HG03520 (cell line): Measurements from ENCODE around the gene TRPC6.
"Not testable (repeated sequence)": the region's sequence is repeated elsewhere in the genome, so short reads cannot be mapped to it uniquely, and the experiment has no call there.

ENCODE experiments used
- ATAC-seq: cut with Tn5 transposase; IDR thresholded peaks from one replicate; pipeline ENCODE4 v1.9.1; 2021; ENCODE audit warnings: mild to moderate bottlenecking, moderate library complexity; ENCODE audit not compliant: unreplicated experiment

Gene TRPC6

DNA sequence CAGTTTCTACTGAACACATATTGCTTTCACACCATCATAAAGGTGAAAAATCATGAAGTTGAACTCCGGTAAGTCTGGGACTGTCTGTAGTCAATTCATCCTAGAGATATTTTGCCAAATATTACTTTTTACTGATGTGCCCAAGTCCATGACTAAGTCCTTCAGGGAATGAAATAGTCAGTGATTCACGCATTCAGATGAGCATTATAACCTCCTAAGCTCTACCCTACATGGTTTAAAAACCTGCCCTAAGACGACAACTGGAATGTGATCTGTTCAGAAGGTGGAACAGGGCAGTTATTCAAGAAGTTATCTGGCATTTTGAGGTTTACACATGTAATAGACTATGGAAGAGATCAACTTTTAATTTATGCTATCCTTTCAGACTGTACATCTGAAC lies 125.6 kb downstream of the TRPC6 start:
- ATAC-seq = no peak

DNA sequence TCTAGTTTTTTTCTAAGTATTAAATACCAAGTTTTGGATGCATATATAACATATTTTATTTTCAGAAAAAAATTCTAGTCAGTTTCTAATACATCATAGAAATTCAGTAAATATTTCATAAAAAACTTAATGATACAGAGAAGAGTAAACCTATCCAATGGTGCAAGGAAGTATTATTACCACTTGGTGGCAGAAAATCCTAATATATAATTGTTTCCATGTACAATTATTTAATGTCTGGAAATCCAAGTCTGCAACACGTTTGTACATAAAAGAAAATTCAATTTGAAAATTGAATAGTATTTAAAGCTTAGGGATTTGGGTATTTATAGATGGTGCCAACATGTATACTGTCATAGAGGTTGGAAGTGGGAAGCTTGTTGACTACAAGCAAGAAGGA lies 127.0 kb downstream of the TRPC6 start:
- no peak for ATAC-seq

DNA sequence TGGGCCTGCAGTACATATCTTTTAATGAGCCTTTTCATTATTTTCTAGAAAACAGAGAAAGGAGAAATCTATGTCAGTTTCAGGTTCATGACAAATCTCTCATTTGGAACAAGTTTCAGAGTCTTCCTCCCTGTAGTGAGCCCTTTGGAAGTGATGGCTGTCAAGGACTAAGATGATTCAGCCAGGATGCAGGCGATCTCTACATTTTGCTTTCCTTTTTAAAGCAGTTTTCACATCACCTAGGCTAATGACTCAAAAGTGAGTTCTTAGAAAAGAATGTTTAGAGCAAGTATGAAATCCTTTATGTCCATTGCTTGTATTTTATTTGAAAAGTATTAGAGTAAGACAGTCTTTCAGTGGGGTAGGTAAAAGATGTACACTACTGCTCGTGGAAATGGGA lies 130.1 kb downstream of the TRPC6 start:
- no peak for ATAC-seq

DNA sequence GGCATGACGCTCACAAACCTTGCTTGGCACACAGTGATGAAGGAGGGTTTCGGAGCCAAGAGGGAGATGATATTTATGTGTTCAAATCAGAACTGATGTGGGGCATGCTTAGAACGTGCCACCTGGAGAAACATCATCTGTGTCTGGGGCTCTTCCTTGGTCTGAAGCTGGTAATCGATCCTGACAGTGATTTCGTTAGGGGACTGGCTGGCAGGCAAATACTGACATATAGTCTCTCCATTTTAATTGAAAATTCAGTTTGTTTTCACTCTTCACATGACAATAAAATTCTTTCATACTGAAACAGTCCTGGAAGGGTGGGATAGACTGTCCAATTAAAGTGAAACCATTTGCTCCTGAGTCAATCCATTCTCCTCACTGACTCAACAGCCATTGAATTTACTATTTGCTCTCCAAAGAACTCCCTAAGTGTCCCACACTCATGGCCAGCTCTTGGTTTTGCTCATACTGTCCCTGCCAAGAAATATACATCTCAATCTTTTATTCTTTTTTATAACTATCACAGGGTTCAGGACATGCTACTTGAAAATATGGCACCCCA lies 134.8 kb downstream of the TRPC6 start:
- ATAC-seq = no peak

DNA sequence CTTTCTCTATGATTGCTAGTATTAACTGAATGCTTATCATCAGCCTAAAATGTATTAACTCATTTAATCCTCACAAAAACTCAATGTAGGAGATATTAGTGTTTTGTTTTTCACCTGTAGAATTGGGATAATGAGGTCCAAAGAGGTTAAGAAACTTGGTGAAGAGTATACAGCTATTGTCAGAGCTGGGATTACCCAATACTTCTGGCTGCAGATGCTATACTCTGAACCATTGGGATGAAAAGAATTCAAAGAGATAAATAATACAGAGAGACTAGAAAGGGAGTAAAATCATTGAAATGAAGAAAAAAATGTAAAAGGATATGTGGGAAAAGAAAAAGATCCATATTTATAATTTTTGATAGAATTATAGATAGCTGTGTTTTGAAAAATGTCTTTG lies 137.1 kb downstream of the TRPC6 start:
- ATAC-seq = no peak

DNA sequence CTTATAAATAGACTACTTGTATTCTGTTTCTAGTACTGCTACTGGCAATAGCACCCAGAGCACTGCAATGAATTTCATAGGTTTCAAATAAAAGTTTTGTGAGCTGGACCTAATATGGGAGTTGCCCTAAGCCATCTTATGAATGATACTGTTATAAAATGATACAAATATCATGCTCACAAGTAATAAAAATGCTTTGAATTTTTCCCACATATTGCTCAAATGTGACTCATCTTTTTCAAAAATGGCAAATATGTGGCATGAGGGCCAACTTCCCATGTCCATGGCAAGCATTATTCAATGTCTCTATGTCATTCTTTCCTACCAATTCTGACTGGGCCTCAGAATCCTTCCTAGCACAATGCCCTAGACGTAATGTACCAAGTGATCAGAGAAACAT lies 137.6 kb downstream of the TRPC6 start:
- no peak for ATAC-seq

DNA sequence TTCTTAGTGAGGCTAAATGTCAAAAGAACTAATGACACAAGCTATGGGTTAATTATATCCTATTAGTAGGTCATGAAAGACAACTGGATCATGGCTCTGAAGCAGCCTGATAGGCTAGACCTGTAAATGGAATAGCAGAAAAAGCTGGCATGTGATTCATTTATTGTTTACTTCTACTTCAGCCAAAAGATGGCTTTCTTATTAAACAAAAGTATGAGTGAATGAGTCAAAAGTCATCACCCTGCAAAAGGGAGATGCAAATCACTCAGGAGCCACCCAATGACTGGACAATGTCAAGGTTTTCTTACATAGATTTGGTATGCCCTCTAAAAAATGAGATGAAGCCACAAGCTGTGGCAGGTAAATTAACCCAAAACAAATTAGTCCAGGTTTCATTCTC lies 138.0 kb downstream of the TRPC6 start:
- no peak for ATAC-seq

DNA sequence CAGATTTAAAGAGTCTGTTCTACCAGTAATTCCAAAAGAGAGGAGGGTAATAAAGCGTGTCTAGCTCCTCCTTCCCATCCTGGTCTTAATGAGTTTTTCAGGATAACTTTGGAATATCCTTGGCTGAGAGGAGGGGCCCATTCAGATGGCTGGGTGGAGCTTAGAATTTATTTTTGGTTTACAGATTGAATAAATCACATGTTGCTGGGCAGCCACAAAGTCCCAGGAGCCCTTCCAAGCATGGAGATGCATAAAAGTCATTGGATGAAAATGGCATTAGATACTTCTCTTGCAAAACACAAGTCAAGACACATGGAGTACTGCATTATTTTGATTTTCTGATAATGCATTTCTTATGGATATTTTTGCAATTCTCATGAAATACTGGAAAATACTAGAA lies 139.0 kb downstream of the TRPC6 start:
- no peak for ATAC-seq

DNA sequence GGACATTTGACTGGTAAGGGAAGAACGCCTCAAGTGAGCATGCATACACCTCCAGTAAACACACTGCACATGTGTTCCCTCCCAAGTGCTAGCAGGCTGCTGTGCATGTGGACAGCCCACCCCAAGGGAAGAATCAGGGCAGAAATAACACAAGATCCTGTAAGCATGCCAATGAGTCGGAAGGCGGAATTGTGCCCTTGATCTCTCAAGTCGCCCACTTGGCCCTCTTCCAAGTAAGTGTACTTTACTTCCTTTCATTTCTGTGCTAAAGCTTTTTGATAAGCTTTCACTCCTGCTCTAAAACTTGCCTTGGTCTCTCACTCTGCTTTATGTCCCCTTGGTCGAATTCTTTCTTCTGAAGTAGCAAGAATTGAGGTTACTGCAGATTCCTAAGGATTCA lies 139.6 kb downstream of the TRPC6 start:
- ATAC-seq = no peak

DNA sequence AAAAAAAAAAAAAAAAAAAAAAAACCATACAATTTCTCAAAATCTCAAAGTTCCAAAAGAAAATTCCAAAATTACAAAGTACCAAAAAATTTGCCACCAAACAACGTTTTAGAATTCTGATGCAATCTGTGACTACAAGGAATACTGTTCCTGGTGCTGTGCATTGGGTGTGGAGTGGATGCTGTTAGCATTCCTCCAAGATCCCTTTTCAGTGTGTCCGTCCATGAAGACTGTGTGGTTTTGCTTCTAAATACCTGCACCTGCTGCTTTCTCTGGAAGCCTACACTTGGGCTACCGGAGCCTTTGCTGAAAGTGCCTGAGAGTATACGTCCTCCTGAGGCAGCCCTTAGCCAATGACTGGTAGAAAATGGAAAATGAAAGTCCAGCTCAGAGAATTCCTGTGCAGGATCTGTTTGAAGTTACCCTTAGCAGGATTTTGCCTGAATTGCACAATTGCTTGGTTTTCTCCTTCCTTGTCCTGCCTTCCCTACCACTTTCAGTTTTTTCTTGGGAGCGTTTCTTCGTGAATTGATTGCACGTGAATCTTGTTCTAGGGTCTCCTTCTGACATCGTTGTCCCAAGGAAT lies 140.8 kb downstream of the TRPC6 start:
- ATAC-seq = no peak

DNA sequence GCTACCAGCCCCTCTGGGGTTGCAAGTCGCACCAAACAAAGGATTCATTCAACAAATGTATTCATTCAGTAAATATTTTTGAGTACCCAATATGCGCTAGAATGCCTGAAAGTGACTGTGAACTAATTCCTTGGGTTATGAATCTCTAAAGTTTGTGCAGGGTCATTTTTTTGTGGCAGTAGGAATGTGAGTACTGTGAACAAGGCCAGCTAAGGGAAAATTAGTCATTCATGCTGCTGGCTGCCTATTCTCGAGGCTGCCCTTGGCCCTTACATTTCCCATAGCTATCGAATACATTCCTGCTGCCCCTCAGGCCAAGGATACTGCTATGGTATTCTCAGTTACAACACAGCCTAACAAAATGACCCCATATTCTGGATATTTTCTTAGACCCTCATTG lies 141.6 kb downstream of the TRPC6 start:
- no peak for ATAC-seq

DNA sequence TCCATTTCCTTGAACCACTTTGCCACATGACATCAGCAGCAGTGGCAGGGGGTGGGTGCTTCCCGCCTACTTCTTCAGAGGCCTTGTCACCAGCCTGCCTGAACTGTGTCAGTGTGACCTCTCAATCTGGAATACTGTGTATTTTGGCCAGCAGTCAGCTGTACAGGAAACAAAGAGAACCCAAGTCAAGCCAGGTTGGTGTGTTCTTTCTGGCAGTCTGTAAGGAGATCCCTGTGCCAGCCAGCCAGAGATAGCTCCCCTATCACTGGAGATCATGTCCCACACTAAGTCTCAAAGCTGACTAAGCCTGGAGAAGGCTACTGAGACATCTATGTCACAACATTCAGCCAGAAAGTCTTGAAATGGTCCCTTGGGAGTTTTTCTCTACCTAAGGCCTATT lies 142.1 kb downstream of the TRPC6 start:
- ATAC-seq = no peak

DNA sequence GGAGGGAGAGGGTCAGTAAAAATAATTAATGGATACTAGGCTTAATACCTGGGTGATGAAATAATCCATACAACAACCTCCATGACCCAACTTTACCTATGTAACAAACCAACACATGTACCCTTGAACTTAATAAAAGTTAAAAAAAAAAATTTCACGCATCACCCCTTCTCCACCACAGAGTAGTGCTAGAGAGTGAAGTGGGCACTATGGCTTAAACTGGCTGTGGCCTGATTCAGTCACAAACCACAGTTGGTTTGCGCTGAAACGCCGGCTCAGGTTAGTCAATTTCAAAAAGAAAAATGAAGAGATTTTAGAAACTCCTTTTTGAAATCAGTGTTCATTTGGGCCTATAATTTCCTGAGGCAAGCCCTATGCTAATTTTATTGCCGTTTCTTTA lies 144.3 kb downstream of the TRPC6 start:
- ATAC-seq = no peak

DNA sequence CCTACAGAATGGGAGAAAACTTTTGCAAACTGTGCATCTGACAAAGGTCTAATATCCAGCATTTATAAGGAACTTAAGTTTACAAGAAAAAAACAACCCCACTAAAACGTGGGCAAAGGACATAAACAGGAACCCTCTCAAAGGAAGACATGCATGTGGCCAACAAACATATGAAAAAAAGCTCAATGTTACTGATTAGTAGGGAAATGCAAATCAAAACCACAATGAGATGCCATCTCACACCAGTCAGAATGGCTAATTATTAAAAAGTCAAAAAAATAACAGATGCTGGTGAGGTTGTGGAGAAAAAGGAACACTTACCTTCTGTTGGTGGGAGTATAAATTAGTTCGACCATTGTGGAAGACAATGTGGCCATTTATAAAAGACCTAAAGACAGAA lies 145.1 kb downstream of the TRPC6 start:
- ATAC-seq = not testable (repeated sequence)

DNA sequence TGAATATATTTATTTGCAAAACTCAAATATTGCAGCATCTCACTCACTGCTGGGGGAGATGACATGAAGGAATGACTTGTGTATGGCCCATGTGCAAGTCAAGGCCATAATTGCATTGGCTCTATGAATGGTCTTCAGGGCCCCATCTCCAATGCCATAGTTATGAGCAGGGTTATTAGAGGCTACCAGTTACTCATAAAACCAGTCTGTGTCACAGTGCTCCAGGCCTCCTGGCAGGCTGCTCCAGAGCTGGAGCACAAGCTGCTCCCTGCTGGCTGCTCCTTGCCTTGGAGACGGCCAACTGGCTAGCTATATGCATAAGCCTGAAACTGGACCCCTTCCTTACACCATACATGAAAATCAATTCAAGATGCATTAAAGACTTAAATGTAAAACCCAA lies 145.7 kb downstream of the TRPC6 start:
- no peak for ATAC-seq

DNA sequence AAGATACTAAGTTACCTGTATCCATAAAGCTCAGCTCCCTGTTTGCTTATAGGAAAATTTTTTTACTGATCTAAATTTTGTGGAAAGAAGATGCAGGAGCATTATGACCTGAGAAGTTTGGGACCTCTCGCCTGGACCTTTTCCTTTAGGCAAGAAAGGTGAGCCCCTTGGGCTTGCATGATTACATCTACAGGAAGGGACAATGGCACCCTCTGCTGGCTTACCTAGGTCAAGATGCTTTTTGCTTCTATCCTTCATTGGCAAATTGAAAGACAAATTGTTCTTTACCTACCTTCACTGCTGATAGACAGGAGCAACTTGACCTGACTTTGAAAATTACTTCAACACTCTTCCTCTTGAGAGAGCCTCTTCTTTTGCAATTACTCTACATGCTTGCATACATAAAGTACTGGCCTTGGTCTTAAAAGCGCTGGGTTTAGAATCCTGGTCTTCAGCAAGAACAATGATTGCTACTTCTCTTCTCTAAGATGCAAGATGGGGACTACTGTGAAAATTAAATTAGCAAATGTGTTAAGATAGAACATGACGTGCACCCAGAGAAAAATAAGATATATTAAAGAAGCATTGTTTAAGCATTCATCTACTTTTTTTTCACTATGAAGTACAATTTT lies 147.2 kb downstream of the TRPC6 start:
- ATAC-seq = no peak

DNA sequence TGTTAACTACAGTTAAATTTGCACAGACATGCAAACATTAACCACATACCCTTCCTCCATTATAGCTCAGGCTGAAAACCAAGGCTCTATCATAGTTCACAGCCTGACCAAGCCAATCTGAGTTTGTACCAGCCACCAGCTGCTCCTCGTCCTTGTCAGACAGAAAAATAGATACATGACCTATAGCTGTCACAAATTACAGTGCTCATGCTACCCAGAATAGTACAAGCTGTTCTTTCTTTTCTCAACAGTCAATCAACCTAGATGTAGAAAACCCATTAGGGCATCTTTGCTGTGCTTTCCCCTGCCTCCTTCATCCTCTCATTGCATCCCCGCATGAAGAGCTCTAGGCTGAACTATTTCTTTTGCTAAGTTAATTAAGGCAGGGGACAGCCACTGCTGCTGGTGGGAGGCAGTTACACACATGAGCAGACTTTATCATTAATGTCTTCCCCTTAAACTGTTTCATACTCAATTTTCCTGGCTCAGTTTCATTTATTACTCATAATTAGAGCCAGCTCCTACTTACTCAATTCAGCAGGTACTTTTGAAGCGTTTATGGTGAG lies 148.3 kb downstream of the TRPC6 start:
- ATAC-seq = no peak

DNA sequence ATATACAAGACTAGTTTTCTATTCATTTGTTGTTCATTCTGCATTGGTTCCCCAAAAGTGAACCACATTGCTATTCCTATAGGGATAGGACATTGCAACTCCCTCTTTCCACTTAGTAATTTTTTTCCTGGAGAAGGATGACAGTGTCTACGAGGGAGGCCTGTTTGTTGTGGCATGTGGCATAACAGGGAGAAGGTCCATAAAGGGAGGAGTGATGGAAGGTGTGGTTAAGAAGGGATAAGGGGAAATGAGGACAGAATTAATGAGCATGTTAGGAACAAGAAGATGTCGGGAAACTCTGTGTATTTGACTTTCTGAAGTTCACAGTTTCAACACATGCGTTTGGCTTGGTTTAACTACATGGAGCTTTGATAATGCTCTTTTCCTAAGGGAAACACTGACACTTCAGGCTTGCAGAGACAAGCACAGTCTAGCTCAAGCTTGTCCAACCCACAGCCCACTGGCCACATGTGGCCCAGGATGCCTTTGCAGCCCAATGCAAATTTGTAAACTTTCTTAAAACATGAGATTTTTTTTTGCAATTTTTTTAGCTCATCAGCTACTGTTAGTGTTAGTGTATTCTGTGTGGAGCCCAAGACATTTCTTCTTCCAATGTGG lies 149.7 kb downstream of the TRPC6 start:
- no peak for ATAC-seq

DNA sequence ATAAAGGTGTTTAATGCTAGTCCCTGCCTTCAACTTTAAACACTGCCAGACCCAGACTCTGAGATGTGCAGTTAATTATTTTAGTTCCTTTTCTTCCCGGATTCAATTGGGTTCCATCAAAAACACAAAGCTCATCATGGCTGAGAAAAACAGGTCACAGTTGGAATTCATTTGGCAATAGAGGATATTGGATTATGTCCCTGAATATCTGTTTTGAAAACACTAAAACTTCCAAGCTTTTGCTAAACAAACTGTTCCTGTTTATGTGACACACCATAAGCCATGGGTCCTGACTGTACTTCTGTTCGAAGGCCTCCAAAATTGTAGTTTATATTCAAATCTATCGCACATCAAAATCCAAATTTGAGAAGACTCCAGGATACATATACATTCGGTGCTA lies 150.7 kb downstream of the TRPC6 start:
- no peak for ATAC-seq

DNA sequence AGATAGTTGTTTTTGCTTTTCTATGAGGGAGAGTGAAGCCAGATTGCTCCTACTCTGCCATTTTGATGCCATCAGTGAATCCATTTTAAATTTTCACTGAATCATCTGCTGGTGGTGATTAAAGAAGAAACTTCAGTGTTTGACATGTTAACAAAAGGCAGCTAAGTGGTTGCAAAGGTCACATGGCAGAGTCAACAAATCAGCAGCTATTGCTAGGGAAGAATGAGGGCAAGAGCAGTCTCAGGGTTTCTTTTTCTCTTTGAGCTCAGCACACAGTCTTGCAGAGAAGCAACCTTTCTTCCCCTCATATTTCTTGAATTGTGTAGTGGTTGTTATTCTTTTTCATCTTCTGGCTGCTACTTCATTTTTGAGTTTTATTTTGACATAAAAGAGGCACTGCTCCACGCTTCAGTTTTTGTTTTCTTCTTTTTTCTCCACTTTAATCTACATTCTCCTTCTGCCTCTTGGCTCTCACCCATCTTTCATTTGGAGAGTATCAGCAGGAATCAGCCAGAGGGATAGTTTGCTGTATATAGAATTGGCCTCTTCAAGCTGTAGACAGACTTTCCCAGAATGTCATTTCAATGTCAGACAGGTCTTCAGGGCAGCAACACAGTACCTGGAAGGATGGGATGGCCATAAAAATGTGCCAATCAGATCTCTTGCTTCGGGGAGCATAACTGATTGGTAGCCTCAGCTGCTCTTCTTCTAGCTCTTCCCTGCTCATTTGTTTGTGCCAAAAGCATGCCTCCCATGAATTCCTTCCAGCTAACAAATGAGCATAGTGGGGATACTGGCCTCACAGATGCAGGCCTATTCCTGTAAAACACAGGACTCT lies 153.9 kb downstream of the TRPC6 start:
- no peak for ATAC-seq

DNA sequence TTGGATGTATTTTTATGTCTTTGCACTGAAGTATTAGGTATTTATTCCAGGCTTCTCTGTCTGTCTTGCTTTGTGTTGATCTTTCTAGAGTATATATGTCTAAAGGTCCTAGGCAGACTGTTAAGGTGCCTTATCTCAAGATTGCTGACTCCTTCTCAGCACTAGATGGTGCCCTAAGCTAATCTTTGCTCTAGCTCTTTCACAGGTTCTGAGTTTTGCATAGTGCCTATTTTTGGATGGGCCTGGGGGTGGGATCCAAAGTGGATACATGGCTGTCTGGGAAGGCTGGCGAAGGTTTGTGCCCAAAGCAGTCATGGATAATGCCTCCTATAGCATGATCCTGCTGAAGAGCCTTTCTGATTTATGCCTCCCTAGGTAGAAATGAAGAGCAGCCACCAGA lies 154.9 kb downstream of the TRPC6 start:
- no peak for ATAC-seq
